HG03159 (cell line): ENCODE results near the gene C6orf132.
"Not testable (repeated sequence)": the region's sequence is repeated elsewhere in the genome, so short reads cannot be mapped to it uniquely, and the experiment has no call there.

Experiments used
- ATAC-seq: cut with Tn5 transposase; IDR thresholded peaks from one replicate; pipeline ENCODE4 v1.9.1; 2021; ENCODE audit warnings: mild to moderate bottlenecking, moderate library complexity; ENCODE audit not compliant: unreplicated experiment

Gene C6orf132

DNA sequence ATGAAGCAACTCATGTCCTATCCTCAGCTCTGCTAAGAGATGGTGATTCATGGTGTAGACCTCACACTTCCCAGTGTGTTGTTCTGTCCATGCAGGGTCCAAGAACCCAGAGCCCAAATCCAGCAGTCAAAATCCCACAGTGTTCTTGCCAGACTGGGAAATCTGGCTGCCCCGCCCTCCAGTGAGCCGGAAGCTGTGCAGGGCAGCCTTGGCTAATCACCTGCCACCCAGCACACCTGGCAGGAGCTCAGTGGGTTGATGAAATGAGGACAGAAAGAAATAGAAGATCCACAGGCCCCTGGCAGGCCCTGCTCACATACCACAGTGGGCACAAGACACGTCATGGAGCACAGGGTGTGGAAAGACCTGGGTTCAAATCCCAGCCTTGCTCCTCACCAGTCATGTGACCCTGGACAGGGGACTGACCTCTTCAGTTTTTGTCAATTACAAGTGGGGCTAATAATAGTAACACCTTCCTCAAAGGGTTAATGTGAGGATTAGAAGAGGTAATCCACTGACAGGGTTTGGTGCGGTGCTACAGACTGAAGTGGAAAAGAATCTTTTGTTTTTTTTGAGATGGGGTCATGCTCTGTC, 17.1 kb upstream of the C6orf132 start:
- no peak for ATAC-seq

DNA sequence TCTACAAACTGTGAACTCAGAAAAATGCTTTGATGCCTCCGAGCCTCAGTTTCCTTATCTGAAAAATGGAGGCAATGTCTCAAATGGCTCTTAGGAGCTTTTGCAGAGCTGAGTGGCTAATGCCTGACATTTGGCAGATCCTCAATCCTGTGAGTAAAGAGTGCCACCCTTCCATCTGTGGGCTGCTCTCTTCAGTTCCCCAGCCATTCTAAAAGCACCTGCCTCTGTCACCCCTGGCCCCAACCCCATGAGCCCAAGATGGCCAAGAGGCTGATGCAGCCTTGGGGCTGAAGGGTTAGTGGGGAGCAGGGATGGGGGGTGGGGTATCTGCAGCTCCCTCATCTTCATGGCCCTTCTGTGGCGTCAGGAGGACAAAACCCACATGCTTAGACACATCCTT, 16.2 kb upstream of the C6orf132 start:
- ATAC-seq, result no peak

DNA sequence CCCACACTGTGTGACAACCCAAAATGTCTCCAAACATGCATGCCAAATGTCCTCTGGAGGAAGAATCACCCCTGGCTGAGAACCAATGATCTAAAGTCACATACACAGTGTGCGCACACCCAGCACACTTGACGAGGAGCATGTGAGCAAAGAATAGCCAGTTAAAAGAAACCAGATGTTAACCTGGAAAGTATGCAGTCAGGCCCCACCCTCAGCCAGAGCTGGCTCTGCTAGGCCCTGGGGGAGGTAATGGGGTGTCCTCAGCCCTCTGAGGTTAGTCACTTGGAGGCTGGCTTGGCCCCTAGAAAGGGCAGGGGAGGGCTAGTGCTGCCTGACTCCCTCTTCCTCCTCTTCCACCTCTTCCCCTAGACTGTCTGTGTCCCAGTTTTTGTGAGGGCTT, 15.6 kb upstream of the C6orf132 start:
- no peak for ATAC-seq

DNA sequence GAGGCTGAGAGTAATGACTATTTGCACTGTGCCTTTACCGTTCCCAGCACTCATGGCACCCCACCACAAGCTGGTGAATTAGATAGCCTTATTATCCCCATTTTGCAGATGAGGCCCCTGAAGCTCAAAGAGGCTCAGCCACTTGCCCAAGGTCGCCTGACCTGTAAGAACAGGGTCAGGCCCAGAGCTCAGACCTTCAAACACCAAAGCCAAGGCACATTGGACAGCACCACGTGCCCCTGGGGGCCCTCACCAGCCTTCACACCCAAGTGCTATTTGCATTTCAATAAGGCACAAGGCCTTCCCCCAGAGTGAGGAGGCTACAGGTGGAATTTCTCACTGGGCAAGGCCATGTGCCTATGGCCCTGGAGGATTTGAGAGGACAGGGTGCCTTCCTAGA, 14.2 kb upstream of the C6orf132 start:
- no peak for ATAC-seq

DNA sequence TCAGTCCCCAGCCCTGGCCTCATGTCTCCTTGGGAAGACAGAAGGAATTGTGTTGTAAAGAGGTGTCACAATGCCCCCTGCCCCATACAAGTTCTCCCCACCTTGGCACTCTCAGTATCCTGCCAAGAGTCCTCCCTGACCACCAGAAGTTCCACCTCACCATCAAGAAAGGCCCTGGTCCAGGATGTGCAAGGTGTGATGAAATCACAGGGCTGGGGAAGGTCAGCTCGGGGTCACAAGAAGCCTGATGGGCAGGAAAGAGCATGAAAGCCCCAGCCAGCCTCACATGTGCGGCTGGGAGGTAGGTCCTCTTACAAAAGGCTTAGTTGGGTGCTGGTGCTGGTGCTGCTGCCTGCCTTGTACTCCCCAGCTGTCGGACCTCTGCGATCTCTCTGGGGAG, 12.9 kb upstream of the C6orf132 start:
- ATAC-seq, result no peak

DNA sequence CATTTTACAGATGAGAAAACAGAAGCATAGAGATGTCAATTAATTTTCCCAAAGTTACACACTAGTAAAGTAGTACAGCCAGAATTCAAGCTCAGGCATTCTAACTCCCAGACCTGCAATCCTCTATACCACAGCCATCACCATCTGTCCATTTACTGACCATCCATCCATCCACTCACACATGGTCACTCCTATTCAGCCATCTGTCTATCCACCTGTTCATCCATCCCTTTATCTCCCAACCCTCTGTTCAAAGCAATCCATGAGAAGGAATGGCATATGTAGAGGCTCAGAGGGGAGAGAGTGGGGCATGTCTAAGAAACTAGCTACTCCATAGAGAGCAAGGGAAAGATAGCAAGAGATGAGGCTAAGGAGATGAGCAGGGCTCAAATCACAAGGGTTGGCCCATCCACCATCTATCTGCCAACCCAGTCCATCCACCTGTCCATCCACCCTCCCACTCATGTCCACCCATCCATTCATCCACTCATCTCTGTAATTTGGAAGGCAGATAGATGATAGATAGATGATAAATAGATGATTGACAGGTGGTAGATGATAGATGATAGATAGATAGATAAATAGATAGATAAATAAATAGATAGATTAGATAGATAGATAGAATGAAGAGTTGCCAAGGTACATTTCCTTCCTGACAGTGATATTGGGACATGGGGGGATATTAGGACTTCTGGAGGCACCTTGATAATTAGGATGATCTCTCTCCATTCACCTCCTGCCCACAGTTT, 12.2 kb upstream of the C6orf132 start:
- ATAC-seq, result no peak

DNA sequence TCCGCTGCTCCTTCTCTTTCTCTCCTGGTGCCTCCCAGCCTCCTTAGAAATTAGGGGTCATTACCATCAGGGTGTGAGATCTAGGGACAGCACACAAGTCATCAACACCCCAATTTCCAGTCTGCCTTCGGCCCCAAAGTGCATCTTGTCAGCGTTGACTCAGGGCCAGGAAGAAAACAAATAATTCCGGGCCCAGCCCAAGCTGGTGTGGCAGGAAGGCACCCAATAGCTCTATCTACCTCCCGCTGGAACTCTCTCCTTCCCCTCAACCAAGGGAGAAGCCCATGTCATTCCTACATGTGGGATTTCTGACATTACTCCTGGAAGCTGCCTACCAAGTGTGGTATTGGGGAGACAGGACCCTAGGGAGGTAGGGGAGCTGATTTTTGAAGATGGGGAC, 11.5 kb upstream of the C6orf132 start:
- ATAC-seq, result no peak

DNA sequence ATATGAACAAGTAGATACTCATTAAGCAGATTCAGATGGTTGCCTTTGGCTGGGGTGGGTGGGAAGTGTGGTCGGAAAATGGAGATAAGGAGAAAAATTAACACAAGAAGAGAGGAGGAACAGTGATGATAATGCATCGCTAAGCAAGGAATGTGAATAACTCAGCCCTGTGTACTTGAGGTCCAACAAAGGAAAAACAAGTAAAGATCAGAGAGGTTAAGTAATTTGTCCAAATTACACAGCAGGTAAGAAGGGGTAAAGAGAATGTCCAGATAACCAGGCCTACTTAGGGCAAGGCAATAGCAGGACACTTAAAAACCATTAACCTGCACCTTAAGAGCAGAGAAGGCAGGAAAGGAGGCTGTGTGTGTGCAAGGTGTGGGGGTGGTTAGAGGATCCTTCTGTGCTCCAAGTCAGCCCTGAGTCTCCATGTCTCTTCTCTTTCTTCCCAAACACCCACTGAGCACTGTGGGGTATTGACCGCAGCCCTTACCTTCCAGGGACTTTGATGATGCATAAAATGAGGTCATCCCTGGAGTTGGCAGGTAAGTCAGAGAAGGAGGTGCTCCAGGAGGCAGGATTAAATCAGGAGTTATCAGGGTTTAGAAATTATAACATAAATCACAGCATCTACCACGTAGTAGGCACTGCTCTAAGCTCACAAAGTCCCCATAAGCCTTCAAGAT, 10.3 kb upstream of the C6orf132 start:
- not testable (repeated sequence) for ATAC-seq

DNA sequence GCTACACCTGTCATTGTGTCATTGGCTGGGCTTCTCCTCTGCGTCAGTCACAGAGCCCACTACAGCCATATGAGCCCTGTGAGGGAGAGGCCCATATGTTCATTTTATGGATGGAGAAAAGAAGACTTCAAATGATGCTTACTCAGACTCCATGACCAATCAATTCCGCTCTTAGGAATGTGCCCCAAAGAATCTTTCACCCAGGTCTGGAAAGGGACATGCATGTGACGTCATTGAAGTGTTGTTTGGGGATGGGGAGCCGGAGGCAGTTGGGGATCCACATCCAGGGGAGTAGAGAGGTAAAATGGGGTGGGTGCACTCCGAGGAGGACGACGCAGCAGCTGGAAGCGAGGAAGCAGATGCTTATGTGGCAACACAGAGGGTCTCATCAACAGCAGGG, 9.6 kb upstream of the C6orf132 start:
- ATAC-seq, result no peak

DNA sequence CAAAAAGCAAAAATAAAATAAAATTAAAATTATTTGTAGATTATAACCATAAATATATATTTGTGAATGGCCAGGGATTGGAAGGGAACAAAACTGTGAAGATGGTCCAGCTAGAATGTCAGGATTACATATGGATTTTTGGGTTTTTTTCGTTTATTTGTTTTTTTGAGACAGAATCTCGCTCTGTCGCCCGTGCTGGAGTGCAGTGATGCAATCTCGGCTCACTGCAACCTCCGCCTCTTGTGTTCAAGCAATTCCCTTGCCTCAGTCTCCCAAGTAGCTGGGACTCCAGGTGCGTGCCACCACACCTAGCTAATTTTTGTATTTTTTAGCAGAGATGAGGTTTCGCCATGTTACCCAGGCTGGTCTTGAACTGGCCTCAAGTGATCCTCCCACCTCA, 7.8 kb upstream of the C6orf132 start:
- no peak for ATAC-seq

DNA sequence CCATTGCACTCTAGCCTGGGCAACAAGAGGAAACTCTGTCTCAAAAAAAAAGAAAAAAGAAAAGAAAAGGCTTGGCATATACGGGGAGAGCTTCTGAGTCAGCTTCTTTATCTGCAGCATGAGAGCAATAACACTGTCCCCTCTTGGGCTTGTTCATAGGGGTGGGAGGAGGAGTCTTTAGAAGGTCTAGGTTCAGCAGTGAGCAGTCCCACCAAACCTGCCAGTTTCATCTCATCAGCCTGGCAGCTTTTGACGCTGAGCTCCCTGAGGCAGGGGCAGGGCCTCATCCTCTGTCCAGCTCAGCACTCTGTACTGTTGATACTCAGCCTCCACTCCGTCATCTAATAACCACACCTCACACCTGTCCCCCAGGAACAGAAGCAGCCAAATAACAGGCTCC, 5.6 kb upstream of the C6orf132 start:
- no peak for ATAC-seq

DNA sequence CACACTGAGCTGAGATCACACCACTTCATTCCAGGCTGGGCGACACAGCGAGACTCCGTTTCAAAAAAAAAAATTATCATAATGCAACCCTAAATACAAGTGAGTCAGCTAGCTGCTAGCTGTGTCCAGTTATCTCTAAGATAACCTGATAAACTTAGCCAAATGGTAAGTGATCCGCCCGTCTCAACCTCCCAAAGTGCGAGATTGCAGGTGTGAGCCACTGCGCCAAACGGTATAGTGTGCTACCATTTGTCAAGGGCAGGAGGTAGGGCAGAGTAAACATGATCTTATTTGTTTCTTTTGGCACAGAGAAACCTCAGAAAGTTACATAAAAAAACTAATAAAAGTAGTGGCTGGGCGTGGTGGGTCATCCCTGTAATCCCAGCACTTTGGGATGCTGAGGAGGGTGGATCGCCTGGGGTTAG, 4.7 kb upstream of the C6orf132 start:
- no peak for ATAC-seq

DNA sequence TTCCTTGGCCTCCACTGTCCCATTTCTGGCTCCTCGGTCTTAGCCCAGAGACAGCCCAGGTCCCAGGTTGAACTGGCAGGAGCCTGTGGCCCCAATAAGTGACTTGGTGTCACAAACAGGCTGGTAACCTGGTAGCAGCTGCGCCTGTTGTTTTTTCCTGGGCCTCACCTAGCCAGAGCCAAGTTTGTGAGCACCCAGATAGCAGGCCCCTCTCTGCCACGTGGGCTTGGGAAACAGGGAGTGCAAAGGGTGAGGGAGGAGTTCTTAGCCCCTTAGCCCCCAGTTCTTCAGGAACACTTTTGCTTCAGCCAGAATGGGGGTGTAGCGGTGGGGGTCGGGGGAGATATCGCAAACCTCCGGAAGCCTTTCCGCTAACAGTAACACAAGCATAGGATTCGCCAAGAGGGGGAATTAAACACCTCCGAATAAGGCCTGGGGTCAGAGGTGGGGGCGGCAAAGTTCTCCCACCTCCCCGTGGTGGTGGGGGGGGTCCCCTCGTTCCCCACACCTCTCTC, 760 bp downstream of the C6orf132 start:
- ATAC-seq, result no peak

DNA sequence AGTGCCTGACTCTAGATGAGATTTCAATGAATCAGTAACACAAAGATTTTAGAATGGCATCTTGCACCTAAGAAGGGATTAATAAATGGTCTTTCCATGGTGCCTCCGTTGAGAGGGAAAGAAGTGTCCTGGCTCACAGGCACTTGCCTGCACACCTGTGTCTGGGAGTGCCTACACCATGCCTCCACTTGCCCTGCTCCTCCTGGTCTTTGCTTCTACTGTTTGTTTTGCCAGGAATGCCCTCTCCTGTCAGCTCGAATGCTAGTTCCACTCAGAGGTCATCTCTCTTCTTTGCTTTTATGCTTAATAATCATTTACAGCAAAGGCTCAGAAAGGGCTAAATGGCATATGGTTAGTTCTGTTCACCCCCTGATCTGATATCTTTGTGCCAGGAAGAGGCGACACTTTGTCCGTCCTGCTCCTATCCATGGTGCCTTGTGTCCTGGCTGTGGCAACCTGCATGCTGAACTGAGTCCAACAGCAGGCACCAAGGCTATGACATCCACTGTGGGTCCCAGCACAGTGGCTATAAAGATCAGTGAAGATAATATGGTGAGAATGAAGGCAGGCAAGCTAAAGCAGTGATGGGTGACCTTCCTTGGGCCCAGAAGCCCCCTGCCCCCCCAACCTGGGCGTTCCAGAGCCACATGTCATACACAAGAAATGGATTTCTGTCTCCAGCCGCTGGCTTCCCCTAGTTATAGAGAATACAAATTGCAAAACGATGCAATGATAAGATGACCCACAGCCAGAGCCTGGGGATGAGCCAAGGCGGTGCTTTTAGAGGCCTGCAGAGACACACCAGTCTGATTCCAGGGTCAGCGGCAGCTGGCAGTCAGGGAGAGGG, 1.4 kb downstream of the C6orf132 start:
- ATAC-seq, result no peak

DNA sequence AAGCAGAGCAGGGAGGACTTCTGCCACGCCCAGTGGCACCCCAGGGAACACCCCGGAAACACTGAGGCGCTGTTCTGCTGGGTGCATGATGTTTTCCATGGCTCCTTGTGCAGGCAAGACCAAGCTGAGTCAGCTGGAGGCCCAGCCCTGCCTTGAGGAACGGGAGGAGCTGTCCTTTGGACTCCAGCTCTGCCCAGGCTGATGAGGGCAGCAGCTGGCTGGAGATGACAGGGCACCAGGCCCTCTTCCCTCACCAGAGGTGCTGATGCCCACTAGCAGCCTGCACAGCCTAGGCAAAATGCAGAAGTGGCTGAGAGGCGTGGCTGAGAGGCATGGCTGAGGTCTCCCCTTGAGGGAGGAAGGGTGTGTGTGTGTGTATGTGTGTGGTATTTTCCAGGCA, 2.4 kb downstream of the C6orf132 start:
- no peak for ATAC-seq

DNA sequence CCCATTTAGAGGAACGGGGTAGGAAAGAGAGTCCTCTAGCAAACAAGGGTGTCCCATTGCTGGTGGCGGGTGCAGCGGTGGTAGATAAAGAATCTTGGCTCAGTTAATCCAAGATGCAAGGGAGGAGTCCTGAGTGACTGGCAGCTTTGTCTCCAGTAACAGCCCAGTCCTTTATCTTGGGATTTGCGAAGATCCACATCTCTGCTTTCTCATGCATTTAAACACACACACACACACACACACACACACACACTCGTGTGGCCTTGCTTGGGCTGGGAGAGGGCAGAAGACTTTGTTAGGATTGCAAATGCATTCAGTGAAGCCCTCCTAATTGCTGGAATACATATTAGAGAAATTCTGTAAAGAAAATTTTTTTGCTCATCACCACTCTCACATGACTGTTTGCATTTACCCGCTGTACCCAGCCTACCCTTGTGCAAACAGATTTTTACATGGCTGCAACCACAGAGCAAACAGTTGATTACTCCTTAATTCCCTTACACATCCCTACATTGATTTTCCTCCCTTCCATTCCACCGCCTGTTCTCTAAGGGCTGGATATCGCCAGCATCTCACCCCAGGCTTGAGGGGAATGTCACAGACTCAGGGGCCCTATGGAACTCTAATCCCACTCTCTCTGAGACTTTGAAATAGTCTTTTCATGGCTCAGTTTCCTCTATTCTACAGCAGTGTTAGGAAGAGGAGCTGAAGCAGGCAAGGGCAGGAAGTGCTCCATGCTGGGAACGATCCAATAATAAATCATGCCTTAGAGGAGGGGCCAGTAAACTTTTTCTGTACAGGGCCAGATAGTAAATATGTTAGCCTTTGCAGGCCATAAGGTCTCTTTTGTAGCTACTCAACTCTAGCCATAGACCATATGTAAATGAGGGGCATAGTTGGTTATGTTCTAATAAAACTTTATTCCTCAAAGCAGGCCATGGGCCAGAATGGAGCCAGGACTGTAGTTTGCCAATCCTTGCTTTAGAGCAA, 3.5 kb downstream of the C6orf132 start:
- ATAC-seq, result no peak

DNA sequence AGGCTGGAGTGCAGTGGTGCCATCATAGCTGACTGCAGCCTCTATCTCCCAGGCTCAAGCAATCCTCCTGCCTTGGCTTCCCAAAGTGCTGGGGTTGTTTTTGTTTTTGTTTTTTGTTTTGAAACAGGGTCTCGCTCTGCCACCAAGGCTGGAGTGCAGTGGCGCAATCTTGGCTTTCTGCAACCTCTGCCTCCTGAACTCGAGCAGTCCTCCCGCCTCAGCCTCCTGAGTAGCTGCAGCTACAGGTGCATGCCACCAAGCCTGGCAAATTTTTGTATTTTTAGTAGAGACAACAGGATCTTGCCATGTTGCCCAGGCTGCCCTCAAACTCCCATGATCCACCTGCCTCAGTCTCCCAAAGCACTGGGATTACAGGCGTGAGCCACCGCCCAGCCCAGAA, 4.2 kb downstream of the C6orf132 start:
- ATAC-seq, result no peak

DNA sequence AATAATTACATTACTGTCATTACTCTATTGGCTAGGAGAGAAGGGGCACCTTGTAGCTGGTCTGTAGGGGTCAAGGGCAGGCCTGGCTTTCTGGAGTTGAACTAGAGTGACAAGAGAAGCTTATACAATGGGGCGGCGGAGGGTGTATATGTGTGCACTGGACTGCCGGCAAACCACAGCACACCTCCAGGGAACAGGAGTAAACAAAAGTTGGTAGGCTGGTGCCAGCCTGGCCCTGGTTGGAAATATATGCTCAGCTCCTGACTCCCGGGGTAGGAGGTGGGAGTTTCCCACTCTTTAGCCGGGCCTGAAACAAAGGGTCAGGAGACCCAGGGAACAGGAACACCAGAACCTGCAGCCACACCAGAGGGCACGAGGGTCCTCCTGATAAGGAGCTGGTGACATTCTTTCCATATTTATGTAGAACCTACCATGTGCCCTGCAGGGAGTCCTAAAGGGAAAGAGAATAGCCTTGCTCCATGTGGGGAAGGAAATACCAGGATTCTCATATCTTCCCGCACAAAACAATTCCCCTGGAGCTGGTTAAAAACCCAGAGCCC, 5.1 kb downstream of the C6orf132 start:
- no peak for ATAC-seq

DNA sequence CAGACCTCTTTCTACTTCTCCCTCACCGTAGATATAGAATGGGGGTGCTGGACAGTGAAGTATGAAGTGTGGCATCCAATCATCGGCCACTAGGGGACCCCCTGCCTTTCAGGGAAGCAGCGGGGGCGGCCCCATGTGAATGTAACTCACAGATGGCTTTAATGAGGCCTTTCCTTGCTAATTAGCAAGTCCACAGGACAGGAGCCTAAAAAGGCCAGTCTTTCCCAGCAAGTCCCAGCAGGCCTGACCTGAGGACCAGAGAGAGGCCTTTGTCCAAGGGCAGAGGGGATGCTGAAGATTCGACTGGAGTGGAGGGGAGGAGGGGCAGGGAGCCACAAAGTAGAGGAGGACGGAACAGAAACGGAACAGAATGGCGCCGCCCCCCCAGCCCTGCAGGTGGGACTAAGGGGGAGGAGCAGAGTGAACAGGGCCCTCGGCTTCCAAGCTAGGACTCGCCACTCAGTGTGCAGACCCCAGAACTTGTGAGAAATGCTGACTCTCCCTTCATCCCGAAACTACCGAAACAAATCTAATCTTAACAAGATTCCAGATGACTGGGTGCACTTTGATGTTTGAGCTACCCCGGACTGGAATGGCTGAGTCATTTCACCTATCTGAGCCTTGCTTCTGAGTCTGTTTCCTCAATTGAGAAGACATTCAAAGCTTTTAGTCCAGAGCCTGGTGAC, 5.8 kb downstream of the C6orf132 start:
- ATAC-seq, result no peak
